UCSD-AML1 (cell line): ENCODE data around the gene EGFR.

Experiments used
- DNase-seq: peaks from one replicate; lab custom pipeline; 2025; ENCODE audit not compliant: unreplicated experiment; lab: John Stamatoyannopoulos, UW

Gene EGFR

GRCh38 chr7:55099821-55100543 is 81.2 kb downstream of the EGFR start:
- DNase-seq: no peak

- no peak for DNase-seq
These were observed 81.9 kb downstream of the EGFR start for GRCh38 chr7:55100544-55101327.

GRCh38 chr7:55101359-55101758 is 82.5 kb downstream of the EGFR start:
- DNase-seq: no peak

- DNase-seq: no peak
These were observed 85.3 kb downstream of the EGFR start for GRCh38 chr7:55104123-55104522.

GRCh38 chr7:55104712-55105433 is 86.1 kb downstream of the EGFR start:
- DNase-seq: no peak

GRCh38 chr7:55105952-55106351 is 87.1 kb downstream of the EGFR start:
- DNase-seq: no peak

GRCh38 chr7:55107946-55108345 is 89.1 kb downstream of the EGFR start:
- no peak for DNase-seq

GRCh38 chr7:55108401-55108800 is 89.6 kb downstream of the EGFR start:
- DNase-seq: no peak

- DNase-seq: no peak
These were observed 90.0 kb downstream of the EGFR start for GRCh38 chr7:55108818-55109217.

- DNase-seq: no peak
These were observed 90.8 kb downstream of the EGFR start for GRCh38 chr7:55109404-55110167.

- DNase-seq: no peak
These were observed 91.6 kb downstream of the EGFR start for GRCh38 chr7:55110282-55110992.

- DNase-seq: no peak
These were observed 92.2 kb downstream of the EGFR start for GRCh38 chr7:55110993-55111361.

- DNase-seq: no peak
These were observed 93.2 kb downstream of the EGFR start for GRCh38 chr7:55112056-55112455.

- no peak for DNase-seq
These were observed 95.1 kb downstream of the EGFR start for GRCh38 chr7:55113760-55114540.

GRCh38 chr7:55117286-55117685 is 98.5 kb downstream of the EGFR start:
- no peak for DNase-seq

- DNase-seq: no peak
These were observed 99.6 kb downstream of the EGFR start for GRCh38 chr7:55118426-55118825.

GRCh38 chr7:55119571-55119970 is 100.8 kb downstream of the EGFR start:
- DNase-seq: no peak

- DNase-seq: no peak
These were observed 101.3 kb downstream of the EGFR start for GRCh38 chr7:55120074-55120473.

GRCh38 chr7:55120501-55121198 is 101.8 kb downstream of the EGFR start:
- DNase-seq: no peak
